AG09309 (cell line): ENCODE measurements around the gene STAB1.

Experiments
- DNase-seq: peaks from one replicate; pipeline ENCODE4 v3.0.0-alpha.2; 2010; ENCODE audit warnings: low read depth
- H3K4me3 ChIP-seq: 2 replicates; pipeline ENCODE4 v1.5.1; 2011; ENCODE audit warnings: mild to moderate bottlenecking, low read depth, low read length, moderate library complexity; ENCODE audit not compliant: control insufficient read depth
- TF ChIP-seq, protein P1 (sequence below): IDR thresholded peaks from 2 replicates; pipeline ENCODE4 v1.5.1; 2011; ENCODE audit warnings: mild to moderate bottlenecking, low read depth, low read length, inconsistent platforms; ENCODE audit not compliant: insufficient read depth, control insufficient read depth; ENCODE audit errors: missing control alignments

The STAB1 gene

DNA sequence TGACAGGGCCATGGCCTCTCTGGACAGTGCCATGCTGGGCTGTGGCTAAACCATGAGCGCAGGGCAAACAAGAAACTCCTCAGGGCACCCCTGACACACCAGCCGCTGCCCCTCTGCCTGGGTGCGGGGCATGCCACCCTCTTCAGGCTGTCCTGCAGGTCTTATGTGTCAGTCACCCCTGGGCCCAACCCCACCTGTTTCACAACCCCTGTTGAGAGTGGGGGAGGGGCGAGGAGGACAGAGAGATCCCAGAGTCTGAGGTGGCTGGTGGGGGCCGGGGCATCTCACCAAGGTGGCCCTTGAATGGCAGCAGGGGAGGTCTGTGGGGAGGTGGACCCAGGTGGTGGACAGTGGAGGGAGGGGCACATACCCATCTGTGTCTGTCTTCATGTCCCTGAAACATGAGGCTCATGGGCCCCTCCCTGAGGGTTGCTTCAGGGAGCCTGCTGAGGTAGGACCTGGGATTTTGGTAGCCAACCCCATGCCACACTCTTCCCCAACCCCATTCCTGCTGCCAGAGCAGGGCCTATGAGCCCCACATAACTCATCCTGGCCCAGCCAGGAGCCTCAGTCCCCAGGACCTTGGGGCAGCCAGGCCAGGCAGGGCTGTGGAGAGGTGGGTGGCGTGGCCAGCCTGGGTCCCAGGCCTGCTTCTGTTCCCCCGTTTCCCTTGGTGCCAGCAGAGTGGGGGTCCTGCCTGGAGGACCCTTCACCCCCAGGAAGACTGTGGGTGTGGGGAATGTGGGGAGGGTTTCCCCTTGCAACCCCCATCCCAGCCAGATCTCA is 1.7 kb upstream of the STAB1 start:
- TF ChIP-seq, protein P1, sequence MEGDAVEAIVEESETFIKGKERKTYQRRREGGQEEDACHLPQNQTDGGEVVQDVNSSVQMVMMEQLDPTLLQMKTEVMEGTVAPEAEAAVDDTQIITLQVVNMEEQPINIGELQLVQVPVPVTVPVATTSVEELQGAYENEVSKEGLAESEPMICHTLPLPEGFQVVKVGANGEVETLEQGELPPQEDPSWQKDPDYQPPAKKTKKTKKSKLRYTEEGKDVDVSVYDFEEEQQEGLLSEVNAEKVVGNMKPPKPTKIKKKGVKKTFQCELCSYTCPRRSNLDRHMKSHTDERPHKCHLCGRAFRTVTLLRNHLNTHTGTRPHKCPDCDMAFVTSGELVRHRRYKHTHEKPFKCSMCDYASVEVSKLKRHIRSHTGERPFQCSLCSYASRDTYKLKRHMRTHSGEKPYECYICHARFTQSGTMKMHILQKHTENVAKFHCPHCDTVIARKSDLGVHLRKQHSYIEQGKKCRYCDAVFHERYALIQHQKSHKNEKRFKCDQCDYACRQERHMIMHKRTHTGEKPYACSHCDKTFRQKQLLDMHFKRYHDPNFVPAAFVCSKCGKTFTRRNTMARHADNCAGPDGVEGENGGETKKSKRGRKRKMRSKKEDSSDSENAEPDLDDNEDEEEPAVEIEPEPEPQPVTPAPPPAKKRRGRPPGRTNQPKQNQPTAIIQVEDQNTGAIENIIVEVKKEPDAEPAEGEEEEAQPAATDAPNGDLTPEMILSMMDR: no peak
- no peak overlapping the region for H3K4me3 ChIP-seq
- no peak for DNase-seq

DNA sequence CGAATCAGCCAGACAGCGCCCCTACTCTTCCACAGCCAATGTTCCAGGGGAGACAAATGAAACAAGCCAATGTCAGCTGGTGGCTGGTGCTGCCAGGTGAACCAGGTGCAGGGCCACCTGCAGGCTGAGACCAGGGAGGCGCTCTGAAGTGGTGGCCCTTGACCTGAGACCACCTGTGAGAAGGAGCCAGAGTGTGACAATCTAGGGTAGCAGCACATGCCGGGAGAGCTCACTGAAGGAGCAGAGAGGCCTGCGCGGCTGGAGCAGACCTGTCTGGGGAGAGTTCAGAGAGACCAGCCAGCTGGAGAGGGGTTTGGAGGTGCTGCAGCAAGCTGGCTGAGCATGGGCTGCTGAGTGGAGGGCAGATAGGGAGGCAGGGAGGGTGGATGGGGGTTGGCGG is 693 bp upstream of the STAB1 start:
- DNase-seq: no peak
- TF ChIP-seq, protein P1: no peak
- H3K4me3 ChIP-seq: no peak overlapping the region

DNA sequence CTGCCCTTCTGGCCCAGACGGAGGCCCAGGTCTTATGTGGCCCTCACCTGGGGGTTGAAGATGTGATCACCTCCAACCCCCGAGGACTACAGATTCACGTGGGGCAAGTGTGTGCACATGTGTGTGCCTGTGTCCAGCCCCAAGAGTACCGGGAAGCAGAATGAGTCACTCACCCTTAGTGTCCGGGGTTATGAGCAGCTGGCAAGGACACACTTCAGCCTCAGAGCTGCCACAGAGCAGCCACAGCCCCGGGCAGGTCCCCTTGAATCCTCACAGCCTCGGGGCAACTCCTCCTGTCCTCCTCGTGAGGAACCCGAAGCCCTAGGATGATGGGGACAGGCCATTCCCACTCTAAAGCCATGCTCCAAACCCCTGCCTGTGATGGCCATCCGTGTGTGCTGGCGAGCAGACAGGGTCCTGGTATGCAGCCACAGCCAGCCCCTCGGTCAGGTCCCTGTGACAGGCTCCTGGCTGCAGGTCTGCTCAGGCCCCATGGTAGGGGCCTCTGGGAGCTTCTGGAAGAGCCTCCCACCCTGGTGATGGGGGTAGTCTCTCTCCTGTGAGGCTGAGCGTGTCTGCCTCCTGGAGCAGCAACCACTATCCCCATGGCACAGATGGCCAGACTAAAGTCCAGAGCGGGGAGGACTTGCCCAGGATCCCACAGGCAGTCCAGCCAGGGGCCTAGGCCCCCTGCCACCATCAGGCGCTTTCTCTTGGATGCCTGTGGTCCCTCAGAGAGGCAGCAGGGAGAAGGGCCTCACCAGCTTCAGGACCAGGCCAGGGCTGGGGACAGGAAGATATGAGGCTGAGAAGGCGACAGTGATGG is 852 bp downstream of the STAB1 start:
- TF ChIP-seq, protein P1: no peak
- H3K4me3 ChIP-seq: no peak overlapping the region
- DNase-seq: no peak

DNA sequence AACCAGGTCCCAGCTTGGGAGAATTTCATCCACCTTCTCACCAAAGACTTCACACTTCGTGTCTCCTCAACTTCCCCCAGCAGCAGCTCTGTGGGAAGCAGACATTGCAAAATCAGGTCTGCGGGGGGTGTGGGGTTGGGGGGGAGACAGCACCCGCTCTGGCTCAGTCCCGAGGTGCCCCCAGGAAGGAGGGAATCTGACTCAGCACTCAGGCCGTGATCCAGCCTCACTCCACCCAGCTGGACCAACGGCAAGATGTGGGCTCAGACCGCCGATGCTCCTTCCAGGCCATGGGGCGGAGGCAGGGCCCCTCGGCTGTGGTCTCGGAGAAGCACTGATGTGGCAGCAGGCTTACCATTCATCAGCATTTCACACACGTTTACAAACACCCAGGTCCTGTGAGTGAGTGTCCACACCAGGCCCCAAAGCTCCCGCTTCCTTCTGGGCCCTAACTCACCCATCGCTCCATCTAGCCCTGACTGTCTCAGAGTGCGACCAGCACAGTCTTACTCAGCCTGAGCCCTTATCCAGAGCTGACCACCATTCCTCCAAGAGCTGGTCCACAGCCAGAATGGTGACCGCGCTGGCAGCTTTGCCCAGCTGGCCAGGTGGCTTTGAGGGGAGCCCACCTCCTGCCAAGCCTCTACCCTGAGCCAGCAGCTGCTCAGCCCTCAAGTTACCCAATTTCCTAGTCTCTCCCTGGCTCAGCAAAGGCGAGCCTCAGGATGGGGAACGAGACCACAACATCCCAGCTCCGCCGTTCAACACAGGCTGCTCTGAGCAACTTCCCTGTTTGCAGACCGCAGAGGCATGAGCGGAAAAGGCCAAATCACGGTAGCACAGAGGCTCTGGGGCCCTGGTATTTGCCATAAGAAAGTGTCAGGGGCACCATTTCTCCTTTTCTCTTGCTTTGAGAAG is 3.3 kb downstream of the STAB1 start:
- TF ChIP-seq, protein P1: no peak
- H3K4me3 ChIP-seq: no peak overlapping the region
- peak; percentile 82 for DNase-seq

DNA sequence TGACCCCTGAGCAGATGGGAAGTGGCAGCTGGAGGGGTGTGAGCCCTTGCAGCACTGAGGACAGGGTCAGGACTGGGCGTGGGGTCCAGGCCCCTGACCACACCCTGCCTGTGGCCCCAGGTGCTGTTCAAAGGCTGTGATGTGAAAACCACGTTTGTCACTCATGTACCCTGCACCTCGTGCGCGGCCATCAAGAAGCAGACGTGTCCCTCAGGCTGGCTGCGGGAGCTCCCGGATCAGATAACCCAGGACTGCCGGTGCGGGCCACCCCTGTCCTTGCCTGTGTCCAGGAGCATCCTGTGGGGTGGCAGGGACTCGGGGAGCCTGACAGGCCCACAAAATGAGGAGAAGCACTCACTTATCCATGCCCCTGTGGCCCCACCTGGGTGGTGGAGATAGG is 5.9 kb downstream of the STAB1 start:
- no peak overlapping the region for H3K4me3 ChIP-seq
- DNase-seq: no peak
- TF ChIP-seq, protein P1: no peak

DNA sequence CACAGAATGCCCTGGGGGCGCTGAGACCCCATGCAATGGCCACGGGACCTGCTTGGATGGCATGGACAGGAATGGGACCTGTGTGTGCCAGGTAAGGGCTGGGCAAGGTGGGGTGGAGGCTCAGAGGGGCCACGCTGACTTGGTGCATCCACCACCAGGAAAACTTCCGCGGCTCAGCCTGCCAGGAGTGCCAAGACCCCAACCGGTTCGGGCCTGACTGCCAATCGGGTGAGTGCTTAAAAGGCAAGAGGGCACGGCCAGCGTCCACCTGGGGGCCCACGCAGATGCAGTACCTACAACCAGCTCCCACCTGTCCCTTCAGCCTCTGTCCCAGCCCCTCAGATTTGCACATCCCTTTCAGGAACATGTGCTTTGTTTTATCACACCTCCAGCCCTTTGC is 6.9 kb downstream of the STAB1 start:
- DNase-seq: no peak
- TF ChIP-seq, protein P1: no peak
- H3K4me3 ChIP-seq: no peak overlapping the region
